ENCODE data around the gene BCHE.

Gene BCHE

DNA sequence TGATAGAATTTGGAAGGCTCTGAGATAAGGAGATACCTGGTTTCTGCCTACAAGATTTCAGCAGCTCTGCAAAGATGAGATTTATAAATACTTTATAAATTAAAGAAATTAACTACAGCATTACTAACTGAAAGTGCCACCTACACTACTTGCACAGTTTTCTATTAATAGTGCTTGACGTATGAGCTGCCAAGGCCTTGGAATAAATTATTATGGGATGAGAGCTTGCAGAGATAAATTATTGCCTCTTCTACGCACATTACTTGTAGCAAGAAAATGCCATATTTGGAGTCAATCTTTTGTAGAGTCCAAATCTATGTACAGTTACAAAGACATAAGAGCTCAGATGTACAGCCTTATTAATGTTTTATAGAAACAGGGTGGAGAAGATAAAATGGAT is 89.1 kb downstream of the BCHE start:
- DNase-seq: no peak

DNA sequence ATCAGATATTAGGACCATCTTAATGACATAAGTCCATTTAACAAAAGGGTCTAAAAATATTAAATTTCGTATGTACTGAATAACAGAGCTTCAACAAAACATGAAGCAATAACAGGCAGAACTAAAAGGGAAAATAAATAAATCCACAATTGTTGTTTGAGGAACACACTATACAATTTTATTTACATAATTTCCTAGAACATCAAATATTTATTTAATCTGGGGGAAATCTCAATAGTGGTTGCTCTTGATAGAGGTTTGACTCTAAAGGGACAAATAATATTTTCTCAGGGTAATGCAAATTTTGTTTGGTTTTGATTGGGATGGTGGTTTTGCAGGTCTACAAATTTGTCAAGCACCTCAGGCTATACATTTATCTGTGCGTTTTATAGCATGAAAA is 90.3 kb downstream of the BCHE start:
- DNase-seq: no peak

DNA sequence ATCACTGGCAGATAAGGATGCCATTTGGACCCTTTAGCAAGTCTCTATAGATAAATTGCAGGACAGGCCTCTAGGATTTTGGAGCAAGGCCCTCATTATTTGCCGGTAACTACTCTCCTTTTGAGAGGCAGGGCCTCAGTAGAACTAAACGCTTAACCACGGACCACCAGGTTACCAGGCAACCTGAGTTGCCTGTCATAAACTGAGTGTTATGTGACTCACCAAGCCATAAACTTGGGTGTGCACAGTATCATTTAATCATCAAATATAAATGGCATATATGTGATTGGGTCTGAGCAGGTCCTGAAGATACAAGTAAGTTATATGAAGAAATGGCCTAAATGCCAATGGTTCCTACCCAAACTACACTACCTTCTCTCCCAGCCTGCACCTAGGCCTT is 93.2 kb downstream of the BCHE start:
- no peak for DNase-seq

DNA sequence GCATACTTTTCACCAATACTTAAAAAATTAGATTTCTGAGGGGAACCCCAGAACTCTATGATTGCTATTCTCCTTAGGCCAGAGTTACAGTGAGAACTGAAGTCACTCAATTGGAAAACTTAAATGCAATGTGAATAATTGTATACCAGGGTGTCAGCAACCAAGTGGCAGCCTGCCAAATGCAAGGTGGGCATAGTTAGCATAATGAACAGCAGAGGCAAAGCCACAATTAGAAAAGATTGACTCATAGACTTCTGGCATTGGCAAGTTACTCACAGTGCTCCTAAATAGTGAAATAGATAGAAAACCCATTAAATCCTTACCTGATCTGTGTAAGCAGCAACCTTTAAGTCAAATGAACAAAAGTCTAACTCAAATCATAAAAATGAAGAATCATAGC is 94.9 kb downstream of the BCHE start:
- DNase-seq: no peak

DNA sequence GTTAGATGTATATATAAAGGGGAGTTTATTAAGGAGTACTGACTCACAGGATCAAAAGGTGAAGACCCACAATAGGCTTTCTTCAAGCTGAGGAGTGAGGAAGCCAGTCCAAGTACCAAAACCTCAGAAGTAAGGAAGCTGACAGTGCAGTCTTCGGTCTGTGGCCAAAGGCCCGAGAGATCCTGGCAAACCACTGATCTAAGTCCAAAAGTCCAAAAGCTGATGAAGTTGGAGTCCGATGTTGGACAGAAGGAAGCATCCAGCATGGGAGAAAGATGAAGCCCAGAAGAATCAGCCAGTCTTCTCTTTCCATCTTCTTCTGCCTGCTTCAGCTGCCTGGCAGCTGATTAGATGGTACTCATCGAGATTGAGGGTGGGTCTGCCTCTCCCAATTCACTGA is 107.5 kb downstream of the BCHE start:
- no peak for DNase-seq

DNA sequence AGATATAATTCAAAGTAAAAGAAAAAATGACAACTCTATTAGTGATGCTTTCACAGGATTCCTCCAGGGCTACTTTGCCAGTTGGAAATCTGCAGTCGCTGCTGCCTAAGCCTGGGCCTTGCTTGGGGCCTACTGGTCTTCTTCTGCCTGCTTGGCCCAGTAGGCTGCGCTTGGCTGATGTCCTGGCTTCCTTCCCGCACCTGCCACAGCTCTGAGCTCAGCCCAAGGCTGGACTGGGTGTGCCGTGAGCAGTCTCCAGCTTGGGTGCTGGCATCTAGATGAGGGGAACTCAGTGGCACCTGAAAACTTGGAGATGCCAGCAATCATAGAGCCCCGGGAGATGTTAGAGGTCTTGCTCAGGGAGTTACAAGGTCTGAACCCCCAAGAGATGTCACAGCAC is 108.3 kb downstream of the BCHE start:
- DNase-seq: no peak

DNA sequence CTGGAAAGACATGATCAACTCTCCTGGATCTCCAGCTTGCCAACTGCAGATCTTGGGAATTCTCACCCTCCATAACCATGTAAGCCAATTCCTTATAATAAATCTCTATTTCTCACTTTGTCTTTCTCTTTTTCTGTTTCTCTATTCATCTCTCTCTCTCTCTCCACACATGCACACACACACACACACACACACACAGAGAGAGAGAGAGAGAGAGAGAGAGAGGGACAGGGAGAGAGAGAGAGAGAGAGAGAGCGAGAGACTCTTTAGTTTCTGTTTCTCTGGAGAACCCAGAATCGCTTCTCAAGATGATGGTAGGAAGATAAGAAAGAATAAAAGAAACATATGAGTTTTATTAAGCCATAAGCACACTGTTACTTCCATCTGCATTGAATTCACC is 111.9 kb downstream of the BCHE start:
- DNase-seq: no peak

All from CD4-positive, alpha-beta T cell treated with Interleukin-6 for 4 hours (primary cell).